Neural cell (in vitro differentiated cells): Measurements from ENCODE around the gene SEMA6A.

ENCODE experiments used
- CTCF ChIP-seq: fragments of 450-650 bp; IDR thresholded peaks from 2 replicates; pipeline ENCODE4 v1.5.1; 2014; ENCODE audit warnings: antibody characterized with exemption, mild to moderate bottlenecking, moderate library complexity; ENCODE audit not compliant: poor library complexity, severe bottlenecking
- EP300 ChIP-seq: fragments of 450-650 bp; conservative IDR thresholded peaks from 2 replicates; pipeline ENCODE4 v1.6.1; 2014; ENCODE audit warnings: antibody characterized with exemption, mild to moderate bottlenecking, moderate library complexity; ENCODE audit not compliant: poor library complexity, severe bottlenecking
- EZH2 ChIP-seq: fragments of 200-600, 300-800 bp; shearing (Covaris generic), sonication (generic); IDR thresholded peaks from 2 replicates; pipeline ENCODE4 v1.6.1; 2014; ENCODE audit warnings: antibody characterized with exemption, low read length, borderline replicate concordance, mild to moderate bottlenecking; ENCODE audit not compliant: insufficient read depth, poor library complexity, severe bottlenecking
- MXI1 ChIP-seq: fragments of 450-650 bp; conservative IDR thresholded peaks from 2 replicates; pipeline ENCODE4 v1.6.1; 2014; ENCODE audit warnings: antibody characterized with exemption, mild to moderate bottlenecking; ENCODE audit not compliant: poor library complexity, severe bottlenecking
- POLR2AphosphoS5 ChIP-seq: IDR thresholded peaks from 2 replicates; pipeline ENCODE4 v1.6.1; 2012
- RAD21 ChIP-seq: fragments of 450-650 bp; conservative IDR thresholded peaks from 2 replicates; pipeline ENCODE4 v1.6.1; 2014; ENCODE audit warnings: antibody characterized with exemption, mild to moderate bottlenecking, moderate library complexity
- REST ChIP-seq: IDR thresholded peaks from 2 replicates; pipeline ENCODE4 v1.6.1; 2012; ENCODE audit warnings: borderline replicate concordance
- TAF1 ChIP-seq: IDR thresholded peaks from 2 replicates; pipeline ENCODE4 v1.6.1; 2012; ENCODE audit warnings: low read depth

- TF ChIP-seq EZH2, result no peak
- TF ChIP-seq TAF1, result no peak
- TF ChIP-seq CTCF, result peak; percentile 18
- no peak for TF ChIP-seq REST
- no peak for TF ChIP-seq POLR2AphosphoS5
- TF ChIP-seq RAD21, result no peak
- no peak for TF ChIP-seq MXI1
- no peak for TF ChIP-seq EP300
Measured at GRCh38 chr5:116571568-116572349, 2.9 kb downstream of the SEMA6A start.
